B cell (primary cell): ENCODE measurements around the gene NR4A1. TPM values are rescaled to one million over a fixed set of nuclear protein-coding genes. Genes with fewer than 3 reads are reported as not detected.

ENCODE experiments used
- ATAC-seq: fragments of 200-7000 bp; cut with Tn5 transposase; one replicate; pipeline ENCODE4 v1.10.0; 2021; ENCODE audit warnings: low read depth, mild to moderate bottlenecking, moderate number of reproducible peaks, moderate library complexity
- CTCF ChIA-PET: fragments of 350-600 bp; sonication (Branson Sonifier 250); formaldehyde crosslinking; loops from one replicate; lab custom pipeline; 2021; ENCODE audit warnings: antibody characterized with exemption, inconsistent platforms; lab: Charles Lee
- POLR2A ChIA-PET: fragments of 350-600 bp; sonication (Branson Sonifier 250); formaldehyde crosslinking; loops from one replicate; lab custom pipeline; 2021; ENCODE audit warnings: antibody characterized with exemption; lab: Charles Lee
- DNase-seq: peaks from one replicate; pipeline ENCODE4 v3.0.0; 2013
- H2AFZ ChIP-seq: 2 replicates; pipeline ENCODE4 v1.6.1; 2012; ENCODE audit warnings: mild to moderate bottlenecking, low read depth, low read length; ENCODE audit not compliant: insufficient read depth, poor library complexity, severe bottlenecking
- H3K27ac ChIP-seq, 2 donors: 1 replicate in 1 of 2; 2 replicates in 1 of 2; pipeline ENCODE4 v1.5.1; 2012 to 2013; ENCODE audit warnings: low read length in 2 of 2, mild to moderate bottlenecking in 2 of 2, moderate library complexity in 1 of 2
- H3K27me3 ChIP-seq, 4 experiments: fragments of 200-600 bp in 1 of 4; sonication (generic) in 1 of 4; replicated peaks in 1 of 4; 1 replicate in 2 of 4; 2 replicates in 2 of 4; pipeline versions ENCODE4 v1.6.1 to v1.7.0; 2013 to 2016; ENCODE audit warnings: low read length in 3 of 4, mild to moderate bottlenecking in 2 of 4, mixed read lengths in 1 of 4, moderate library complexity in 1 of 4; ENCODE audit not compliant: insufficient read depth in 4 of 4, control insufficient read depth in 3 of 4; ENCODE audit errors: control extremely low read depth in 1 of 4
- H3K36me3 ChIP-seq, 2 experiments: replicated peaks in 1 of 2; 1 replicate in 1 of 2; 2 replicates in 1 of 2; pipeline versions ENCODE4 v1.6.1 to v1.7.1; 2013; ENCODE audit warnings: low read length in 1 of 2; ENCODE audit not compliant: insufficient read depth in 2 of 2, control insufficient read depth in 1 of 2; ENCODE audit errors: control extremely low read depth in 1 of 2, extremely low read depth in 1 of 2
- H3K4me1 ChIP-seq, 2 donors: fragments of 200-600 bp in 1 of 2; sonication (generic) in 1 of 2; 1 replicate in 1 of 2; 2 replicates in 1 of 2; pipeline versions ENCODE4 v1.5.1 to v1.6.1; 2013 to 2017; ENCODE audit warnings: low read length in 2 of 2; ENCODE audit not compliant: control insufficient read depth in 2 of 2, insufficient read depth in 2 of 2
- H3K4me2 ChIP-seq: replicated peaks from 2 replicates; pipeline ENCODE3; 2012; ENCODE audit warnings: mild to moderate bottlenecking, low read depth, low read length; ENCODE audit not compliant: poor library complexity, severe bottlenecking
- H3K4me3 ChIP-seq, 5 experiments: fragments of 200-600 bp in 1 of 5; sonication (generic) in 1 of 5; 1 replicate in 3 of 5; 2 replicates in 2 of 5; pipeline versions ENCODE4 v1.5.1 to v1.7.0; 2011 to 2016; ENCODE audit warnings: low read length in 4 of 5, mild to moderate bottlenecking in 4 of 5, low read depth in 2 of 5, control low read depth in 1 of 5, moderate library complexity in 1 of 5; ENCODE audit not compliant: insufficient read depth in 1 of 5; ENCODE audit errors: control extremely low read depth in 1 of 5, extremely low read depth in 1 of 5
- H3K79me2 ChIP-seq: fragments of 200-600 bp; sonication (generic); one replicate; pipeline ENCODE4 v1.6.0; 2016; ENCODE audit warnings: low read length; ENCODE audit not compliant: control insufficient read depth, insufficient read depth
- H3K9ac ChIP-seq: fragments of 200-600 bp; sonication (generic); 2 replicates; pipeline ENCODE4 v1.6.1; 2017; ENCODE audit warnings: mild to moderate bottlenecking, low read length, moderate library complexity
- H3K9me3 ChIP-seq, 3 donors: one replicate each; pipeline versions ENCODE4 v1.6.1 to v1.7.1; 2013; ENCODE audit warnings: low read length in 2 of 3; ENCODE audit not compliant: control insufficient read depth in 2 of 3, insufficient read depth in 1 of 3; ENCODE audit errors: control extremely low read depth in 1 of 3
- H4K20me1 ChIP-seq: 2 replicates; pipeline ENCODE4 v1.6.0; 2012; ENCODE audit warnings: mild to moderate bottlenecking, low read length; ENCODE audit not compliant: insufficient read depth, control insufficient read depth, poor library complexity, severe bottlenecking
- H3K27ac Mint-ChIP-seq: one replicate; pipeline ENCODE4 v1.8.0; 2021; ENCODE audit warnings: mixed read lengths
- H3K27me3 Mint-ChIP-seq: one replicate; pipeline ENCODE4 v1.8.0; 2021; ENCODE audit warnings: mixed read lengths
- H3K4me1 Mint-ChIP-seq: one replicate; pipeline ENCODE4 v1.8.0; 2021; ENCODE audit warnings: mixed read lengths
- H3K4me3 Mint-ChIP-seq: one replicate; pipeline ENCODE4 v1.8.0; 2021; ENCODE audit warnings: mixed read lengths
- H3K9me3 Mint-ChIP-seq: one replicate; pipeline ENCODE4 v1.8.0; 2022; ENCODE audit warnings: mixed read lengths; ENCODE audit not compliant: insufficient read depth
- EZH2 ChIP-seq: IDR thresholded peaks from 2 replicates; pipeline ENCODE4 v1.6.1; 2012; ENCODE audit warnings: borderline replicate concordance, low read depth, mild to moderate bottlenecking, moderate library complexity, low read length; ENCODE audit not compliant: insufficient read depth, poor library complexity, severe bottlenecking
- WGBS: methylation state at CpG from one replicate; pipeline ENCODE4 v1.1.5; 2013; ENCODE audit warnings: missing lambda C conversion rate; ENCODE audit not compliant: insufficient coverage; 5-methylcytosine and 5-hydroxymethylcytosine counted together
- intact Hi-C: fragments of 100-400 bp; cut with micrococcal nuclease; formaldehyde crosslinking; loops from one replicate; pipeline ENCODE4 v1.10.0; 2022
- polyA plus RNA-seq: library from polyadenylated mRNA; depleted of rRNA; stranded (reverse); fragments of >200 nt; gene quantifications from 2 replicates; pipeline ENCODE4 v1.2.3, GENCODE V29; 2012
- total RNA-seq, 2 donors: library from RNA; stranded (reverse); fragments of 120-200 nt in 1 of 2; gene quantifications; 1 replicate in 1 of 2; 2 replicates in 1 of 2; pipeline versions ENCODE4 v1.2.3 to v1.2.4, GENCODE V29; 2013 to 2022
- TF ChIP-seq, protein P1 (sequence below): fragments of 200-600 bp; IDR thresholded peaks from one replicate; pipeline ENCODE4 v1.8.0; 2022; ENCODE audit warnings: antibody characterized with exemption, mild to moderate bottlenecking

Gene NR4A1
- total and polyA plus RNA-seq, 2 donors (not counting 1 experiment from before 2014, with no cell fraction given): 43.2 to 470 TPM

DNA sequence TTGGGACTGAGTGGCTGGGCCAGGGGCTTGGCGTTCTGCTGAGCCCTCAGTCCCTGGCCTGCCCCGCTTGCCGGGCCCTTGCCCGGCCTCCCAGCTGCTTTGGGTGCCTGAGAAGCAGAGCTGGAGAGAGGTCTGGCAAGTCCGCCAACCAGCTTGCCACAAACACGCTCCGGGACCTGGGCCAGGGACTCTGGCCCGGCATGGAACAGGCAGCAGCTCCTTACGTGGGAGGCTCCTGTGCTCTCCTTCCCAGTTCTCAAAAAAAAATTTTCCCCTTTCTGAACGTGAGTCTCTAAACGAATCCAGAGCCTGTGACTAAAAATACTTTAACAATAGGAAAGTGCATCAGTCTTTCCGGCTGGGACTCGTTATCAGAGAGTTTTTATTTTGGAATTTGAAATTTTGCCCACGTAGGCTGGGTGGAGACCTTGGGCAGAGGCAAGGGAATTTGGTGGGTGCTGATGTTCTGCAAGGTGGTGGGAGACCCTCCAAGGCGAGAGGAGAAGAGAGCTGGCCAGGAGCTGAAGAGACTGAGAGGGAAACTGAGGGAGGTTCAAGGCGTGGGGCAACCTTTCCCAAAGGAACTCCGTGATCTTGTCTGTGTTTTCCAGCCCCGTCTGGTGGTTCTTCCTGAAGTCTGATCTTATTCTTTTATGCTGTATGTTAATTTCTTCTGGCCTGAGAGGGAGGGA is 6.8 kb upstream of the NR4A1 start:
- DNase-seq (no peak), ATAC-seq (no peak)
- Histone ChIP-seq H3K9ac (no peak overlapping the region), H3K4me1 (peaks cover 27 to 37% of the 10 kb centered on the region in 2 donors), H3K79me2 (peaks cover 46% of the 10 kb centered on the region), H3K27ac (no peak overlapping the region), H3K9me3 (no peaks in the 10 kb centered on the region), H4K20me1 (no peaks in the 10 kb centered on the region), H2AFZ (no peak overlapping the region), H3K36me3 (no peaks in the 10 kb centered on the region), H3K4me3 (no peak overlapping the region), H3K4me2 (no peak overlapping the region), H3K27me3 (no peaks in the 10 kb centered on the region)
- TF ChIP-seq, protein P1, sequence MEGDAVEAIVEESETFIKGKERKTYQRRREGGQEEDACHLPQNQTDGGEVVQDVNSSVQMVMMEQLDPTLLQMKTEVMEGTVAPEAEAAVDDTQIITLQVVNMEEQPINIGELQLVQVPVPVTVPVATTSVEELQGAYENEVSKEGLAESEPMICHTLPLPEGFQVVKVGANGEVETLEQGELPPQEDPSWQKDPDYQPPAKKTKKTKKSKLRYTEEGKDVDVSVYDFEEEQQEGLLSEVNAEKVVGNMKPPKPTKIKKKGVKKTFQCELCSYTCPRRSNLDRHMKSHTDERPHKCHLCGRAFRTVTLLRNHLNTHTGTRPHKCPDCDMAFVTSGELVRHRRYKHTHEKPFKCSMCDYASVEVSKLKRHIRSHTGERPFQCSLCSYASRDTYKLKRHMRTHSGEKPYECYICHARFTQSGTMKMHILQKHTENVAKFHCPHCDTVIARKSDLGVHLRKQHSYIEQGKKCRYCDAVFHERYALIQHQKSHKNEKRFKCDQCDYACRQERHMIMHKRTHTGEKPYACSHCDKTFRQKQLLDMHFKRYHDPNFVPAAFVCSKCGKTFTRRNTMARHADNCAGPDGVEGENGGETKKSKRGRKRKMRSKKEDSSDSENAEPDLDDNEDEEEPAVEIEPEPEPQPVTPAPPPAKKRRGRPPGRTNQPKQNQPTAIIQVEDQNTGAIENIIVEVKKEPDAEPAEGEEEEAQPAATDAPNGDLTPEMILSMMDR: no peak
- TF ChIP-seq EZH2: no peak
- Mint-ChIP-seq H3K4me3 (no peak overlapping the region), H3K4me1 (peaks cover 46% of the 10 kb centered on the region), H3K27ac (no peak overlapping the region), H3K27me3 (no peaks in the 10 kb centered on the region), H3K9me3 (no peaks in the 10 kb centered on the region)
- ChIA-PET CTCF (interaction anchor here (3.9 to 32.6 kb wide), 3 partner anchors 19 to 31 kb away, joined by 19 to 1315 read pairs (median 26); partner anchors contain the start of genes ATG101 and SMIM41), POLR2A (interaction anchor here (0.7 kb wide), 1 partner anchor 11 kb away, joined by 3 read pairs; no protein-coding TSS in a partner anchor)
- 96% methylated on average over 15 of the region's 18 CpGs for WGBS
- intact Hi-C loops: no loop called here

GRCh38 chr12:52045794-52046199 is 5.4 kb upstream of the NR4A1 start:
- Histone ChIP-seq H3K79me2 (peaks cover 50% of the 10 kb centered on the region), H4K20me1 (no peaks in the 10 kb centered on the region), H2AFZ (no peak overlapping the region), H3K27me3 (no peaks in the 10 kb centered on the region), H3K4me2 (peak overlapping the region; percentile 23), H3K4me1 (peaks cover 36 to 51% of the 10 kb centered on the region in 2 donors), H3K9me3 (no peaks in the 10 kb centered on the region), H3K36me3 (no peaks in the 10 kb centered on the region), H3K4me3 (no peak overlapping the region), H3K27ac (no peak overlapping the region), H3K9ac (no peak overlapping the region)
- CTCF ChIA-PET: interaction anchor here (3.9 to 32.6 kb wide), 3 partner anchors 20 to 29 kb away, joined by 19 to 1315 read pairs (median 26); partner anchors contain the start of genes ATG101 and SMIM41
- Mint-ChIP-seq H3K27ac (no peak overlapping the region), H3K9me3 (no peaks in the 10 kb centered on the region), H3K27me3 (no peaks in the 10 kb centered on the region), H3K4me3 (no peak overlapping the region), H3K4me1 (peaks cover 44% of the 10 kb centered on the region)
- ATAC-seq (no peak), DNase-seq (no peak)
- 0% methylated on average over 2 of the region's 4 CpGs for WGBS
- POLR2A ChIA-PET: interaction anchor here (0.6 kb wide), 1 partner anchor 690 kb away, joined by 6 read pairs; no protein-coding TSS in a partner anchor
- no peak for TF ChIP-seq EZH2
- TF ChIP-seq, protein P1: no peak
- intact Hi-C loops: no loop called here
